Stimulated activated CD8-positive, alpha-beta memory T cell treated with anti-CD3 and anti-CD28 coated beads, Interleukin-2, amount 100 ng/mL, for 1 hour (primary cell): Measurements from ENCODE around the gene DLGAP5.
A peak's percentile ranks its signal among the peaks of the same experiment; 100 is the strongest.

Source experiments
- DNase-seq, 2 donors: peaks; one replicate each; pipeline ENCODE4 v3.0.0-alpha.2; 2020; ENCODE audit warnings: low read depth in 2 of 2

The DLGAP5 gene

DNA sequence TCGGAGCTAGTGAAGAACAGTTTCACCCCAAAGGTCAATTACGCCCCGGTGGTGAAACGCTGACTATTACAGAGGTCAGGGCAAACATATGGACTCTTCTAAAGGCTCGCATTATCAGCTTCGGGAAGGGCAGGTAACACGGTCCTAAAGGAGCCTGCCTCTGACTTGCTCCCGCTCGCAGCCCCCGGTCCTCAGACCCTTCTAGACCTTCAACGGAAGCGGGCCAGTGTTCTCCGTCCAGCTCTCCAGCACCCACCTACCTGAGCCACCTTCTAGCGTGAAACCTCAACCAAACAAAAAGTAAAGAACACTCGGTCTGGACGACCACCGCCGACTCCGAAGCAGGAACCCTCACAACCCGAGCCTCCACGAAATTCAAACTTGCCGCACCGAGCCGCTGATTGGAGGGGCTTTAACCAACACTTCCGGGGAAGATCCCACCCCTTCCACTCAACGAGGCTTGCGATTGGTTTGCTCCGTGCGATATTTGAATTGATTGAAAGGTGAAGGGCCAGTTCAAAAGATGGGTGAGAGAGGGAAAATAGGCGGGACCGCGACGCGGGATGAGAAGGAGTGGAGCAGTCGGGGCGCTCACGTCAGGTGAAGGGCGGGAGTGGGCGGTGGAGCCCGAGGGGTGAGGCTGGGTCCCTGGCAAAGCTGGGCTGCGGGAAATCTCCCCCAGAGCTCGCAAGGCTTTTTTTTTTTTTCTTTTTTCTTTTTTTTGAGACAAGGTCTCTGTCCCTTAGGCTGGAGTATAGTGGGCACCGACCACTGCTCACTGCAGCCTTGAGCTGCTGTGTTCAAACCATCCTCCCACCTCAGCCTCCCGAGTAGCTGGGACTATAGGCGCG, at the start of gene DLGAP5:
Gene DLGAP5, minus strand, starts transcription at position 383 of the 851 bp plus-strand sequence. CDS start 2,406 bp downstream, outside the sequence.
- DNase-seq, result peak; percentile 61 to 74

GRCh38 chr14:55240526-55241178, 49.3 kb upstream of the DLGAP5 start:
- no peak for DNase-seq

GRCh38 chr14:55239320-55239719, 47.9 kb upstream of the DLGAP5 start:
- no peak for DNase-seq

DNA sequence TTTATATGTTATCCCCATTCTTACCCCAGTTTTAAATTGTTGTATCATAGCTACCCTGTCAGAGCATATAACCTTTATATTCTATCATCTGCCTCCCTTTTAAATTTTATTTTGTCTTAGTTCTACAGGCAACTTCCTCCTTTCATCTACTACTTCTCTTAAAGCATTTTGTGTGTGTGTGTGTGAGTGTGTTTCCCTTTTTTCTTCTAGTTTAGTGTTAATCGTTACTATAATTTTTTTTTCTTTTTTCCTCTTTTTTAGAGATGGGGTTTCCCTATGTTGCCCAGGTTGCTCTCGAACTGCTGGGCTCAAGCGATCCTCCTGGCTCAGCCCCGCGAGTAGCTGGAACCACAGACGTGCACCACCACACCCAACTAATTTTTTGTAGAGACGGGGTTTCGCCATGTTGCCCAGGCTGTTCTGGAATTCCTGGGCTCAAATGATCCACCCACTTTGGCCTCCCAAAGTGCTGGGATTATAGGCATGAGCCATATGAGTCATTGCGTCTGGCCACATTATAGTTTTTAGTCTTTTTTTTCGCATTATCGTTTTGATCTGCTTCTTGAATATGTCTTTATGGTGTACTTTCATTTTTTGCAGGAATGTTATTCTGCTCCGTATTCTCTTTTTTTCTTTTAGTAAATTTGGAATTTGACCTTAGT, 46.8 kb upstream of the DLGAP5 start:
- DNase-seq, result no peak

DNA sequence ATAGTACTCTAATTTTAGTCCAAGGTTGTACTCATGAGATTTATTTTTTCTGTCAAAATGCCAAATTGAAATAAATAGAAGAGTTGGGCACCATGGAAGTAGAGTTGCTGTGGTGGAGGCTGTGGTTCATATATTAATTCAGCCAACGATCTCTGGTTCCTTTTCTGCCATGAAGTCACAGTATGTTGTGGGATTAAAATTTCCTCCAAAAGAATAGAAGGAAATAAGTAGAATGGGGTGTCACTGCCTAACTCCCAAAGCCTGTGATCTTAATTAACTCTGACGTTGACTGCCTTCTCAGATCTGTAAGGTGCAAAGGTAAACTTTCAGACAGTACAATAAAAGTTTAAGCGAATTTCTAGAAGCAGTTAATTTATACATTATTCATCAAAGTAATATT, 42.2 kb upstream of the DLGAP5 start:
- DNase-seq, result no peak

DNA sequence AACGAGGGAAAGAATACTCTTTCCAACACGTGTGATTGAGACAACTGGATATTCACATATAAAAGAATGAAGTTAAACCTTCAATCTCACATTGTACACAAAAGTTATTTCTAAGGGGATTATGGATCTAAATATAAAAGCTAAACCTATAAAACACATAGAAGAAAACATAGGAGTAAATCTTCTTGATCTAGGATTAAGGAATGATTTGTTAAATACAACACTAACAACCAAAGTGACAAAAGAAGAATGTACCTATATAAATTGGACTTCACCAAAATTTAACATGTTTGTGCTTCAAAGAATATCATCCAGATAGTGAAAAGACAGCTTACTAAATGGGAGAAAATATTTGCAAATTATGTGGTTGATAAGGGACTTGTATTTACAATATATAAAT, 36.9 kb upstream of the DLGAP5 start:
- DNase-seq, result no peak

DNA sequence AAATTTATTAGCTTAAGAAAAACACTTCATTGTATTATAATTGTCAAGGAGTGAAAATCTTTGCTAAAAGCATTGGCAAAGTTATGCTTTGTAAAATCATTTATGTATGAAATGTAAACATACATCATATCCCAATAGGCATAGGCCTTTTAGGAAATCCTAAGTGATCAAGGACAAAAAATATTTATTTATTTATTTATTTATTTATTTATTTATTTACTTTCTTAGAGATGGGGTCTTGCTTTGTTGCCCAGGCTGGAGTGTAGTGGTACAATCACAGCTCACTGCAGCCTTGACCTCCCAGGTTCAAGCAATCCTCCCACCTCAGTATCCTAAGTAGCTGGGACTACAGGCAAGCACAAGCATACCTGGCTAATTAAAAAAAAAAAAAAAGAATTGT, 32.0 kb upstream of the DLGAP5 start:
- no peak for DNase-seq

DNA sequence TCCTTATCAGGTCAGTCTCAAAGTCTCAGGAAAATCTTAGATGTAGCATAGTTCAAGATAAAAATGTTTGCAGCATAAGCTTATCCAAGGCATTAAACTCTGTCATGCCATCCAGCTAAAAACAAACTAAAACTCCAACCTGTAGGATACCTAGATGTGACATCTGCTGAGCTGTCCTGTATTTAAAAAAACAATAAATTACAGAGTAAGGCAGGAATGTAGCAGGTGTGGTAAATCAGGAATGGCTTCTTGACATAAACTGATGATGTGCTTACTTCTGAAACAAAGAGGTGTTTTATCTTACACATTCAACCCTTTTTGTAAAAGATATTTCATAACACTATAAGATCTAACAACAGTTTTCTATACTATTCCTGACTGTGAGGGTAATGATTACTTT, 30.6 kb upstream of the DLGAP5 start:
- no peak for DNase-seq

DNA sequence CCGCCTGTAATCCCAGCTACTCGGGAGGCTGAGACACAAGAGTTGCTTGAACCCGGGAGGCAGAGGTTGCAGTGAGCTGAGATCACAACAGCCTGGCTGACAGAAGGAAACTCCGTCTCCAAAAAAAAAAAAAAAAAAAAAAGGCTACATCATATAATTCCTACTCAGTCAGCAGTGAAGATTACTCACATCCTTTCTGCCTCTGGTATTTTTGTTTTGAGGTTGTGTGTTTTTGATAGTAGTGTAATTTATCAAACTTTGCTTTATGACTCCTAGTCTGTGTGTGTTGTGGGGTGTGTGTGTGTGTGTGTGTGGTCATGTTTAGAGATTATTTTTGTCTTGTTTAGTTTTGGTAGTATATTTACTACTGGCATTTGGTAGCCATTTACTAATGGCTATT, 29.8 kb upstream of the DLGAP5 start:
- DNase-seq, result no peak

- DNase-seq, result no peak
Observed at GRCh38 chr14:55220230-55220629, 28.8 kb upstream of the DLGAP5 start.

- no peak for DNase-seq
Observed at GRCh38 chr14:55212634-55213033, 21.2 kb upstream of the DLGAP5 start.

DNA sequence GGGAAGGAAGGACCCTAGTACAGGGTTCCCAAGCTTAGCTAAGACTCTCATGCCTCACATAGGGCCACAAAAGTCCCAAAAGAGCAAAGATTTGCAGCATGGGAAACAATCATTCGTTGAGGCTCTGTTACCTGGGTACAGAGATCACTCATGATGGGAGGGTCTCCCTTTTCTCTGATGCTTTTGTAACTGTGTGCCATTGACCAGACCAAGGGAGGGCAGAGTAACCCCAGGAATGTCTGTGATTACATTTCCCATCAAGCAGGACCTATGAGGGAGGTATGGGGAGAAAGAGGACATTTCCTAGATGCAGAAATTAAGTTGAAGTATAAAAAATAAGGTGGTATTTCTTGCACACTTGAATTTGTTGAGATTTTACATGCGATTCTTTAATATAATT, 16.4 kb upstream of the DLGAP5 start:
- no peak for DNase-seq

- DNase-seq, result no peak
Observed at GRCh38 chr14:55206175-55206693, 14.8 kb upstream of the DLGAP5 start.

DNA sequence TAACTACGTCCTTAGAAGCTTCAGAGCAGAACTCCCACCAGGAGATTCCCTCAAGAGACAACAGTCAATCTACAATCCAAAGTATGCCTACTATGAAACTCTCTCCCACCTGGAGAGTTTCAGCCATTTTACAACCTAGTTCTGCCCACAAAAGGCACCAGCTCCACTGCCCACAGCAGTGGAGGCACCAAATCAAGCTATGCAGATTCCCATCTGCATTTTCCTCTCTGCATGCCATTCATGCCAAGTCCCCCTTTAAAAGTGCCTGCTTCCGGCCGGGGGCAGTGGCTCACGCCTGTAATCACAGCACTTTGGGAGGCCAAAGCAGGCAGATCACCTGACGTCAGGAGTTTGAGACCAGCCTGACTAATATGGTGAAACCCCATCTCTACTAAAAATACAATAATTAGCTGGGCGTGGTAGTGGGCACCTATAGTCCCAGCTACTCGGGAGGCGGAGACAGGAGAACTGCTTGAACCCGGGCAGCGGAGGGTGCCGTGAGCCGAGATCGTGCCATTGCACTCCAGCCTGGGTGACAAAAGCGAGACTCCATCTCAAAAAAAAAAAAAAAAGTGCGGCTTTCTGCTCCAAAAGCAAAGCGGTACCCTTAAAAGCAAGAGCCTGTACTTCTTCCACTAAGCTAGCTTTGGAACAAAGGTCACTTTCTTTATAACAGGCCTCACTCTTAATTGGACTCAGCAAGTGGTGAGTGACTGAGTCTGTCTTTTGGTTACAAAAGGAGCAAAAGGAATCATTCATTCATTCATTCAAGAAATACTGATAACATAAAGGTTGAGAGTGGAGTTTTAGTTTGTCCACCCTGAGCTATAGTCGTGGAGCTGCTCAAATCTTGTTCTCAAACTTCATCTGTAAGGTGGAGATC, 10.1 kb upstream of the DLGAP5 start:
- no peak for DNase-seq

DNA sequence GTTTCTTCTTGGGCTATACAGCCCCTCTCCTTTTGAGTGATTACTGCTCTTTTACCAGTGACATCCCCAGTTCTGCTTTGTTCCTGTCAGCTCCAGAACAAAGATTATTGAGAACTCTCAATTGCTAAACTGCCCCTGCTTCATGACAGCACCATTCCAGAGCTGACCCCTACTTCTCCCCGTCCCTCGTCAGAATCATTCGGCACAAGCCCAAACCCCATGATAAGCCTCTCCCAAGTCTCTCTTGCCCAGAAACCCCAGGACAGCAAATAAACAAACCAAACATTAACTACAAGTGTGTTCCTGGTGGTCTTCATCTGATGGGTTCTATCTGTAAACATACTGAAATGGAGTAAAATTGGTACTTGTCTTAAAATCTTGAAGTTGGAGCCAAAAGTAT, 9.3 kb upstream of the DLGAP5 start:
- no peak for DNase-seq

GRCh38 chr14:55198749-55199148, 7.4 kb upstream of the DLGAP5 start:
- no peak for DNase-seq

DNA sequence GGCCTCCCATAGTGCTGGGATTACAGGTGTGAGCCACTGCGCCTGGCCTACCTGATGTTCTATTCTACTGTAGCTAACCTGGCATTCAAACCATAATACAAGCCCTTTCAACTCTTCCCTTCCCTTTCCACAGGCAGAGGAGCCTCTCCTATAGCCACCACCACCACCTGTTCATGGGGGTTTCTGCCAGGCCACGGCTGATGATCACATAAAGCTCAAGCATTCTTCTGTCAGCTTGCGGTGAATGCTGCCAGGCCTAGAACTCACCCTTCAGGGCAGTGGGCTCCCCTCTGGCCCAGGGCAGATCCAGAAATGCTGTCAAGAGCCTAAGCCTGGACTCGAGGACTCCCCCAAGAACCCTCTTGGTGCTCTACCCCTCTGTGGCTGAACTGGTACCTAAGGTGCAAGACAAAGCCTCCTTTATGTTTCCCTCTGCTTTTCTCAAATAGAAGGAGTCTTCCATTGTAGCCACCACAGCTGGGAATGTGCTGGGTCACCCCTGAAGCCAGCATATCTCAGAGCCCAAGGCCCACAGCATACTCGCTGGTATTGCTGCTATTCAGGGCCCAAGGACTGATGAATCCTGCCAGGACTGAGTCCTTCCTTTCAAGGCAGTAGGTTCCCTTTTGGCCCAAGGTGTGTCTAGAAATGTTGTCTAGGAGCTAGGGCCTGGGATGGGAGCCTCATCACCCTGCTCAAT, 3.4 kb upstream of the DLGAP5 start:
- no peak for DNase-seq

- DNase-seq, result no peak
Observed at GRCh38 chr14:55192054-55192621, 753 bp upstream of the DLGAP5 start.

DNA sequence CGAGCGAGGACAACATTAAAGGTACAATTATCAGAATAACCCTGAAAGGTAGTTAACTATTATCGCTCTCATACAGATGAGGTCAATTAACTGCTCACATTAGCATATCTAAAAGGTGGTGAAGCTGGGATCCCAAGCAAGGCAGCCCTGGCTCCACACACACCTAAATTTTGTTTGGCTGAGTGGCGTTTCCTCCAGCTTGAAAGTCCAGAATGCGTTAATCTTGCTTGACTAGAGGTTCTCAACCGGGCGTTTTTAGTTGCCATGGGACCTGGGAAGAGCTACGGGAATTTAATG, 531 bp downstream of the DLGAP5 start:
- DNase-seq, result no peak

- no peak for DNase-seq
Observed at GRCh38 chr14:55188686-55189295, 2.6 kb downstream of the DLGAP5 start.
